GM13977 (cell line): ENCODE data around the gene ARL15.
A peak's percentile ranks its signal among the peaks of the same experiment; 100 is the strongest.

ENCODE experiments used
- DNase-seq: peaks from one replicate; pipeline ENCODE4 v3.0.0; 2012; ENCODE audit warnings: low spot score
- CTCF ChIP-seq: IDR thresholded peaks from 2 replicates; pipeline ENCODE4 v1.5.1; 2012; ENCODE audit warnings: mild to moderate bottlenecking, control low read depth; ENCODE audit not compliant: insufficient read depth; ENCODE audit errors: extremely low read depth, missing control alignments
- in situ Hi-C: fragments of 300-500 bp; cut with MboI; formaldehyde crosslinking; loops from one replicate; pipeline ENCODE4 v1.12.0; 2022; ENCODE audit warnings: low sequenced_read_pairs, low pct_unique_long_range_greater_than_20kb, mixed read lengths, inconsistent platforms; ENCODE audit not compliant: unreplicated experiment

Gene ARL15

DNA sequence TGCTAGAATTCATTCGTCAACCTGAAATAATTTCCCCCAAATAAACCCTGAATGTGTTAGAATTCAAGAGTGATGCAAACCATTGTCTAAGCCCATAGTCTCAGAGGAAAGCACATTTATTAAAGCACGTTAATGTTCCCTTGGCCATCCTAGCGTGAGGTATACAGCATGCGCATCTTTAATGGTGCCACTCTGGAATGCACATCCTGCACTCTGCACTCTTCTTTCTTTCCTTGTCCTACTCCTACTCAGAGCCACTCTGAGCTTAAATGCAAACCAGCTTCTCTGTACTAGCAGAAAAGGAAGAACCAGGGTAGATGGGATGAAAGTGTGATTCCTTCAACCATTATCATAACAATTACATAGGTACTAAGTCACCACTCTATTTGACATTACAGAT, 50.4 kb downstream of the ARL15 start:
- no peak for TF ChIP-seq CTCF
- no peak for DNase-seq
- in situ Hi-C loops: loop anchor here (25.0 kb wide), 1 partner anchor 602 kb away; no protein-coding TSS in a partner anchor

GRCh38 chr5:54259090-54259489, 51.3 kb downstream of the ARL15 start:
- no peak for DNase-seq
- no peak for TF ChIP-seq CTCF
- in situ Hi-C loops: loop anchor here (25.0 kb wide), 1 partner anchor 603 kb away; no protein-coding TSS in a partner anchor

- in situ Hi-C loops: loop anchor here (25.0 kb wide), 1 partner anchor 605 kb away; no protein-coding TSS in a partner anchor
- no peak for TF ChIP-seq CTCF
Observed at GRCh38 chr5:54257366-54258118, 52.8 kb downstream of the ARL15 start.

GRCh38 chr5:54254482-54255198, 55.7 kb downstream of the ARL15 start:
- no peak for DNase-seq
- TF ChIP-seq CTCF: no peak
- in situ Hi-C loops: loop anchor here (25.0 kb wide), 1 partner anchor 608 kb away; no protein-coding TSS in a partner anchor

More at GRCh38 chr5:54257366-54258118, 52.8 kb downstream of the ARL15 start:
- DNase-seq: no peak

DNA sequence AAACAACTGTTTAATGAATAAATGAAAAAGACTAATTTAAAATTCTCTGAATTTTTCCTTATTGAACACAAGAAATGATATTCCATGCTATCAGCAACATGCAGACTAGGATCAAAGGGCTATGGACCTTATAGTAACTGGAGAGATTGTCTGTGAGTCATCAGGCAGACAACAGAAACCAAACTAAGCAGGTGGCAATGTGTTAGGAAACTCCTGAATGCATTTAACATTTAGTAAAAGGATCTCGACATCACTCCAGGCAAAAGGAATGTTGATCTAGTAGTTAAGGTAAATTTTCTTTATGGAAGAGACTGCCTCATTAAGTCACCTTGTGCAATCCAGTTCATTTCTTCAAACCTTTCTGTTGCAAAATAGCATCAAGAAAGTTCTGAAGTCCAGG, 58.4 kb downstream of the ARL15 start:
- no peak for DNase-seq
- in situ Hi-C loops: loop anchor here (25.0 kb wide), 1 partner anchor 610 kb away; no protein-coding TSS in a partner anchor
- TF ChIP-seq CTCF: no peak

- in situ Hi-C loops: loop anchor here (25.0 kb wide), 2 partner anchors 613 to 1087 kb away; no protein-coding TSS in a partner anchor
- TF ChIP-seq CTCF: no peak
- peak; percentile 15 for DNase-seq
Observed at GRCh38 chr5:54249210-54250028, 61.0 kb downstream of the ARL15 start.
